Right ventricle myocardium inferior (tissue), 1 donor: ENCODE data around the gene CXCR5. TPM values are rescaled to one million over a fixed set of nuclear protein-coding genes. Genes with fewer than 3 reads are reported as not detected.

Experiments
- ATAC-seq: fragments of 200-7000 bp; cut with Tn5 transposase; one replicate; pipeline ENCODE4 v1.9.1; 2020; ENCODE audit warnings: mild to moderate bottlenecking, moderate library complexity
- DNase-seq: peaks from one replicate; pipeline ENCODE4 v3.0.0; 2021; ENCODE audit errors: missing footprints
- intact Hi-C: fragments of 100-400 bp; cut with DNase I; formaldehyde crosslinking; loops from one replicate; pipeline ENCODE4 v1.11.0; 2022
- total RNA-seq: library from RNA; stranded (reverse); fragmentation: NEBNext Ultra II Directional; extraction: Animal tissue kit (Norgen Biotek cat#: 25700); gene quantifications from one replicate; pipeline ENCODE4 v1.2.1, GENCODE V29; 2021
- donor health status: DM: no; HTN: yes; CAD: no; lungs with severe emphysema.

The CXCR5 gene
- total RNA-seq, 1 donor from 2014 or later, result not detected

DNA sequence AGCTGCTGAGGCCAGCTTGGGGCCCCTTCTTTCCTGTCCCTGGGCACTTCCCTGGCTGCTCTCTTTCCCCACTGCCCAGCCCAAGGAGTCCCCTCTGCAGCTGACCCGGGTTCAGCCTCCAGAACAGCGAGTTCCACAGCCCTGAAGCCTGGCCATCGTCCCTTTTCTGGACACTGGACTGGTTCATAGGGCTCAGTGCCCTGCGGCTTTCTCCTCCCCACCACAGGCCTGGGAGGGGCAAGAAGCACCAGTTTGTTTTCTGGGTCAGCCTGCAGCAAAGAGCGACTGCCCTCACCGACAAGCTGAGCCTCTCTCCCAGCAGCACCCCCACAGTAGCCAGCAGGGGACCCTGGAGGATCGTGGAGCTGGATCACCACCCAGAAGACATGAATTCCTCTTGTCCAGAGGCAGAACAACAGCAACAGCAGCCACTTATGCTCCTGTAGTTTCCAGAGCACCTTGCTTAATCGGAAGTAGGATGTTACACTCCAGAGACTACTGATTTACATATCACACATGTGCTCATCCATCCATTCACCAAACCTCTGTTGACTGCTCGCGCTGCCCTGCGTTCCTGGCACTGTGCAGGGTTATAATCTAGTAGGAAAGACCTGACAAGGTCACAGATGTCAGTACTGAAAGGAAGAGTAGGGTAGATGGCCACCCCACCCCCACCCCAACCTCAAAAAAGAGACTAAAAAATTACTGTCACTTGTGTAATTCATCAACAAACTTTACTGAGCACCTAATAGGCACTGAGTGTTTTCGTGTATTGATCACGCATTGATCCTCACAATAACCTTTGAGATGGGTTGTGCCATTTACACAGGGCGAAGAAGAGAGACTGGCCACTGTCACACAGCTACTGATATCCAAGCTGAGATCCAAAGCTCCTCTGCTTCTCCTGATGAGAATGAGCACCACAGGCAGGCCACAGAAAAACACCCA is 13.0 kb upstream of the CXCR5 start:
- ATAC-seq (peak; percentile 84), DNase-seq (peak; percentile 83)
- intact Hi-C loops, result no loop called here

DNA sequence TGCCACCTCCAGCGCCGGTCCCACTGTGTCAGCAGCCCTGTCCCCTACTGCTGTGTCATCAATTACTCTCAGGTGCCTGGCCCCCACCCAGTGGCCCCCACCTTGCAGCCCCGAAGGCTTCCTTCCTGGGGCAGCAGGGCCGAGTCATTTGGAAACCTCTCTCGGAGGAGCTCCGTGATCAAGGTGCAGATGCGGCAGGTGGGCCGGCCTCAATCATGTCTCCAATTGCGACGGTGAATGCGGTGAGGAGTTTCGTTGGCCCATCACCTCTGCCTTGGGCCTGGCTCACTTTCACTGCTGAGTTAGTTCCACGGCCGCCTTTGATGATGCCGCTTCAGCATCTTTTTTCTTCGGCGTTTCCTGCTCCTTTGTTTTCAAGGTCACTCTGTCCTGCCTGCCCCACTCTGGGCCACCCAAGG is 11.3 kb upstream of the CXCR5 start:
- ATAC-seq (no peak), DNase-seq (no peak)
- intact Hi-C loops, result no loop called here

- intact Hi-C loops, result no loop called here
- ATAC-seq (no peak), DNase-seq (no peak)
These were observed 9.9 kb upstream of the CXCR5 start for GRCh38 chr11:118873804-118874203.

- DNase-seq (no peak), ATAC-seq (no peak)
- intact Hi-C loops, result no loop called here
These were observed 7.4 kb upstream of the CXCR5 start for GRCh38 chr11:118876286-118876685.

DNA sequence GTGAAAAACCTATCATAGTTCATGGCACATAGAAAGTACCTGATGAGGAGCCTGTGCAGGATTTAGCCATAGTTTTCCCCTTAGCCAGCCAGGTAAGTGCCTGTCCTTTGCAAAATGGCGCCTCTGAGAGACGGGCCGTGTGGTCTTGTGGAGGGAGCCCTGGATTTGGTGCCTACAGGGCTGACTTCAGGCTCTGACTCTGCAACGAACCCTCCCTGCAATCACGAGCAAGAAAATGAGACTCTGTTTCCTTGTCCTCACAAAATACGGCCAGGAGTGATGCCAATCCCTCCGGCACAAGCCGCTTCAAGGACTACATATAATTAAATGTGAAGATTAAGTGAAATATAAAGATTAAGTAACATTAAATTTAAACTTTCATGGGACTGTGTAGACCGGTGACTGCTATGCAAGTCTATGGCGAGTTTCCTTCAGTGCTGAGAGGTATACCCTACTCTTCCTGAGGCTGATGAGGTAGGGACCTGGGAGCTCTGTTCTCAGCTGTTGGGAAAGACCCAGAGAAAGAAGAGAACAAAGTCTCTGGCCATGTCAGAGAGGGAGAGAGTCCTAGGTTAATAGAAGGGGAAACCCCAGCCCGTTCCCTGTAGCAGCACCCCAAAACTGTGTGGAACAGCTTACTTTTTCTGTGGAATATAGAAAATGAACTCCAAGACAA is 6.1 kb upstream of the CXCR5 start:
- intact Hi-C loops, result no loop called here
- ATAC-seq (no peak), DNase-seq (no peak)

DNA sequence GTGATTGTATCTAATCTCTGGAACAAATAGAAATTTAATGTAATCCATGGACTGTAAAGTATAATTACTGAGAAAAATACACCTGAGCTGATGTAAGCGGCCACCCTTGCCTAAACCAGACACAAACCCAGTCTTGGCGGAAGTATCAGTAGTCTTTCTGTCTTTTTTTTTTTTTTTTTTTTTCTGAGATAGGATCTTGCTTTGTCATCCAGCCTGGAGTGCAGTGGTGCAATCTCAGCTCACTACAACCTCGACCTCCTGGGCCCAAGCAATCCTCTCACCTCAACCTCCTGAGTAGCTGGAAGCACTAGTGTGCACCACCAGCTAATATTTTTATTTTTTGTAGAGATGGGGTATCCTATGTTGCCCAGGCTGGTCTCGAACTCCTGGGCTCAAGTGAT is 5.5 kb upstream of the CXCR5 start:
- intact Hi-C loops, result no loop called here
- no peak for DNase-seq
- ATAC-seq, result no peak

DNA sequence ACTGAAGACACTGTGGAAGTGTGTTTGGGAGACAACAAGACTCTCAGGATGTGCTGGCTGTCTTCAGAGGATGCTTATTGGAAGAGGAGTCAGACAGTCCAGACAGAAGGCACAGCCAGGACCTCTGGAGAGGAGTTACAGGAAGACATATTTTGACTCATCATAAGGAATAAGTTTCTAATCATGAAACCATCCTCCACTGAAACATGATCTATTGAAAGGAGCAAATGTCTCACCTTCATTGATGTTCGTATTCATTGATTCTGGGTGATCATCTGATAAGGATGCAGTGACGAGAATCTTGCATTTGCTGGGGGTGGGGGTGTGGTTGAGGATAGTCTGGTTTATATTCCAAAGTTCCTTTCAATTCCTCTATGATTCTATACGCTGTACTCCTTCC is 2.5 kb upstream of the CXCR5 start:
- ATAC-seq (no peak), DNase-seq (no peak)
- intact Hi-C loops, result no loop called here

DNA sequence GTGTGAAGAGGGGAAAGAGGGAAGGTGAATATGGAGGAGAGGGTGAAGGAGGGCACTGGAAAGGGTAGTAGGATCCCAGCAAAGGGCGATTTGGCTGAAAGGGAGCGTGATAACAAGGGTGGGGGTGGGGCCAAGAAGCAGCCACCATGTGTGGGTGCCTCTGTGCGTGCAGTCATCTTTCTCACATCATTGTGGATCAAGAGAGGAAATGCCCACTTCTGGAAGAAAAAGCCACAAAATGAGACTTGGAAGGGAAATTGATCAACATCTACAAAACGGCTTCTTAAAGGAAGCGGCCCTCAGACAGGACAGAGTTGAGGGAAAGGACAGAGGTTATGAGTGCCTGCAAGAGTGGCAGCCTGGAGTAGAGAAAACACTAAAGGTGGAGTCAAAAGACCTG is 1.2 kb upstream of the CXCR5 start:
- intact Hi-C loops, result no loop called here
- ATAC-seq (no peak), DNase-seq (no peak)

DNA sequence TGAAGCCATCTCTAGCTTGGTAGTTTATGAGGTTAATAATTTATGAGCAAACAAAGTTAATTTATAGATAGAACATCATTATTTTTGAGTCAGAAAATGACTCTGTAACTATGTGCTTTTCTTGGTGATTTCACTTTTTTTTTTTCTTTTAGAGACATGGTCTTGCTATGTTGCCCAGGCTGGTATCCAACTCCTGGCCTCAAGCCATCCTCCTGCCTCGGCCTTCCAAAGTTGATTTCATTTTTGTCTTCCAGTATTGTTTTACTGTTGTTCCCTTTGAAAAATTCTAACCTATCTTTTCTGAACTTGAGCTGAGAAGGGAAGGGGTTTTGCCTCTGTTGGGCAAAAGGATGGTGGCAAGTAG is 706 bp upstream of the CXCR5 start:
- DNase-seq (no peak), ATAC-seq (no peak)
- intact Hi-C loops, result no loop called here

DNA sequence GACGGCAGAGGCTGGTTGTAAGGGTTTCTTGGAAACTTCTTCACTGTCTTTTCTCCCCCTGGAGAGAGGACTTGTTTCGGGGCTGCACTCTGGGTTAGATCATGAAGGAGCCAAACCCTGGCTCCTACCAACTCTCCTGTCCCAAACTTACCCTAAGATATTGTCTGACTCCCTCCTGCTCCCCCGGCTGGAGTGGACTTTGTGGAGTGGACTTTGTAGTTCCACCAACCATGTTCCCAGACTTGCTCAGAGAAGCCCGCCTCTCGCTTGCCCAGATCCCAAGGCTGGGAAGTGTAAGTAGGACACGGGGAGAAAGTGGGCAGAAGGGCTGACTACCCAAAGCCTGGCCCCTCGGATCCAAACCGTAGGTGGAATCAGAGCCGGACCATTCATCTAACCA is 1.2 kb downstream of the CXCR5 start:
- intact Hi-C loops, result no loop called here
- DNase-seq, result no peak
- ATAC-seq, result no peak

GRCh38 chr11:118885319-118885718 is 1.6 kb downstream of the CXCR5 start:
- intact Hi-C loops, result no loop called here
- DNase-seq (no peak), ATAC-seq (no peak)

DNA sequence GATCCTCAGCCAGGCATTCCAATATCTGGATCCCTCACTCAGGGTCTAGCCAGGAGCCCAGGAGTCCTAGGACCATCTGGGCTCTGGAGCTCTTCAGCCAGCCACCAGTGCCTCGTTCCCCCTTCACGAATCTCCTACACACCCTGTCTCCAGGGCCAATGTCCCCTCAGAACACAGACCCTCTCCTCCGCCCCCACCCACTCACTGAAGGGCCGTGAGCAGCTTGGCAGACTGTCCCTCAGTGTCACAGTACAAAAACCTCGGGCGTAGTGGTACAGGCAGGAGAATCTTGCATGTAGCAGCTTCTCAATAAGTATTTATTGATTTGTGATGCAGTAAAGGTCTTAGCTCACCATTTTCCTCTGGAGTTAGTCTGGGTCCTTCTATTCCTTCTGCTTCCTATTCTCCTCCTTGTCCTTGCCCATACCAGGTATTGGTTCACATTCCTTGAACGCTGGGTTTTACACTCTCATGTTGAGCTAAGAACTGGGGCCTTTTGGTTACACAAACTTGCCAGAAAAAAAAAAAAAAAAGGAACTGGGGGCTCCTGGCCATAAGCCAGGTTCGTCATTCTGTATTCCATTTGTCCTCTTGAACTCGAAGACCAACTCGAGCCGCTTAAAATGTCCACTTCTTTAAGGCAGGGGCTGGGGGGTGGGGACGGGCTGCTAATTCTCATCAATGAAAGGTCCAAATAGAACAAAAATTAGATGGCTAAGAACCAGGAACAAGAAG is 2.3 kb downstream of the CXCR5 start:
- ATAC-seq, result no peak
- DNase-seq, result no peak
- intact Hi-C loops, result no loop called here

DNA sequence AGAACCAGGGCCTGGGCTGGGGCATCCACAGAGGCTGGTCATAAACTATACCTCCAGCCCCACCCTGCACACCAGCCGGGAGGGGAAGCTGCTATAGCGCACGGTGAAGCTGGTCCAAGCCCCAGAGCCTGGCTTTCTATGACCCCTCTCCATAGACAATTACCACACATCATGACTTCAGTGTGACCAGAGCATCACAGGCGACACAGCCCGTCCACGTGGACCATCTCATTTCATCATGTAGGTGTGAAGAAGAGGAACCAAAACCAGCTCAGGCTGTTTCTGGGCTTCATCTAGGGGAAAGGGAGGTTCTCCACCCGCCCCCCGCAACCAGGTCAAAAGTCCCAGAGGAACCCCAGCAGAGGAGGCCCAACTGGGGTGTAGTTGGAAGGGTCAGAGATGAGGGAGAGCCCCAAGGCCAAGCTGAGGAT is 3.0 kb downstream of the CXCR5 start:
- DNase-seq, result no peak
- ATAC-seq, result no peak
- intact Hi-C loops, result no loop called here

DNA sequence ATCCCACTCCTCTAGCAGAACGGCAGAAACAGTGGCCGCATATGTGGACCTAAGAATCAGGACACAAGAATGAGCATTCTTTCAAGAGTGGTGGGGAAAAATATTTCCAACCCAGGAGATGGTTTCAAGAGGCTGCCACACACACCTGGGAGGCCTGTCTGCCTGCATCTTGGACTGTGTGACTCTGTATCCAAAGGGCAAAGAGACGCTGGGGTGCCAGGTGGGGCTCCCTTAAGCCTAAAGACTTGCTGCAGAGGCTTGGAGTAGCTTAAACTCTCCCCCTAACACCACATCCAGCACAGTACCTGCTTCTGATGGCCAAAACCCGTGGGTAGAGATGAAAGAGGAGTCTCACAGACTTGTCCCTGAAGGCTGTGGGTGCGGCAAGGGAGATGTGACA is 3.5 kb downstream of the CXCR5 start:
- intact Hi-C loops, result no loop called here
- DNase-seq, result no peak

GRCh38 chr11:118888398-118888797 is 4.7 kb downstream of the CXCR5 start:
- intact Hi-C loops, result no loop called here
- DNase-seq (no peak), ATAC-seq (no peak)

More for the DNA sequence above, 3.5 kb downstream of the CXCR5 start:
- no peak for ATAC-seq

DNA sequence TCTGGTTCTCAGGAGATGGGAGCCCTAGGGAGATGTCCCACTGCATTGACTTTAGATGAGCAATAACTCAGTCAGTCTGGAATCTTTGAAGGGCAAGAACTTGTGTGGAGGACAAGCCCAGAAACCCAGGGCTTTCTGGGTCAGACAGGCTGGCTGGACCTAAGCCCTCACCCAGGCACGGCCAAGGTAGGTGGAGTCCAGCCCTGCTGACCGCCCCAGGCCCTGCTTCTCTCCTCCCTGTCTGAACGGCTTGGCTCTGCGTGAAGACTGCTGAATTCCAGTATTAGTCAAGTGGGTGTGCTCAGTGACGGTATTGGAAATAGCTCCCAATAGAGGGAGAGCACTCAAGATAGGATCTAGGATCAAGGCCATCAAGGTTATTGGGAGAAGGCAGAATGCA is 6.1 kb downstream of the CXCR5 start:
- ATAC-seq, result peak; percentile 92
- intact Hi-C loops, result no loop called here
- DNase-seq, result peak; percentile 75

DNA sequence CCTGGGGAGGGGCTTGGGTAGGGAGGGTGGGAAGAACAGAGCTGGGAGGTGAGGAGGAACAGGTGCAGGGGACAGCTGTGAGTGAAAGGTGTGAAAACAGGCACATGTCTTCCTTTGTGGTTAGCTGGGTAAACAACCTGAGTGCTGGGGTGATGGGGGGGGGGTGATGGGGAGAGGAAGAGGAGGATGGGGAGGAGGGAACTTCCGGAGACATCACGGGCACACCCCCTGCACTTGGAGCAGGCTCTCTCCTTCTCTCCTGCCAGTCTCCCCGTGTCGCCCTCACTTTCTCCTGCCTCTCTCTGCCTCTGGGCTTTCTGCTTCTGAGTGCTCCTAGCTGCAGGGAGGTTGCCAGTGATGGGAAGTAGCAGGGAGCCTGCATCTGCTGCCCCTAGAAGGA is 8.8 kb downstream of the CXCR5 start:
- DNase-seq (no peak), ATAC-seq (no peak)
- intact Hi-C loops, result no loop called here

GRCh38 chr11:118892964-118893363 is 9.3 kb downstream of the CXCR5 start:
- intact Hi-C loops, result no loop called here
- DNase-seq, result no peak
- no peak for ATAC-seq

DNA sequence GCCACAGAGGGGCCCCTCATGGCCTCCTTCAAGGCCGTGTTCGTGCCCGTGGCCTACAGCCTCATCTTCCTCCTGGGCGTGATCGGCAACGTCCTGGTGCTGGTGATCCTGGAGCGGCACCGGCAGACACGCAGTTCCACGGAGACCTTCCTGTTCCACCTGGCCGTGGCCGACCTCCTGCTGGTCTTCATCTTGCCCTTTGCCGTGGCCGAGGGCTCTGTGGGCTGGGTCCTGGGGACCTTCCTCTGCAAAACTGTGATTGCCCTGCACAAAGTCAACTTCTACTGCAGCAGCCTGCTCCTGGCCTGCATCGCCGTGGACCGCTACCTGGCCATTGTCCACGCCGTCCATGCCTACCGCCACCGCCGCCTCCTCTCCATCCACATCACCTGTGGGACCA is 10.0 kb downstream of the CXCR5 start:
- no peak for ATAC-seq
- intact Hi-C loops, result no loop called here
- DNase-seq, result no peak

DNA sequence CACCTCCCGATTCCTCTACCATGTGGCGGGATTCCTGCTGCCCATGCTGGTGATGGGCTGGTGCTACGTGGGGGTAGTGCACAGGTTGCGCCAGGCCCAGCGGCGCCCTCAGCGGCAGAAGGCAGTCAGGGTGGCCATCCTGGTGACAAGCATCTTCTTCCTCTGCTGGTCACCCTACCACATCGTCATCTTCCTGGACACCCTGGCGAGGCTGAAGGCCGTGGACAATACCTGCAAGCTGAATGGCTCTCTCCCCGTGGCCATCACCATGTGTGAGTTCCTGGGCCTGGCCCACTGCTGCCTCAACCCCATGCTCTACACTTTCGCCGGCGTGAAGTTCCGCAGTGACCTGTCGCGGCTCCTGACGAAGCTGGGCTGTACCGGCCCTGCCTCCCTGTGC is 10.5 kb downstream of the CXCR5 start:
- DNase-seq (no peak), ATAC-seq (no peak)
- intact Hi-C loops, result no loop called here
